GM15510 (cell line): Measurements from ENCODE around the gene TIMMDC1.

ENCODE experiments used
- POLR2A ChIP-seq: IDR thresholded peaks from 3 replicates; pipeline ENCODE4 v1.6.1; 2011; ENCODE audit warnings: borderline replicate concordance; ENCODE audit not compliant: insufficient read length; ENCODE audit errors: extremely low read depth

TIMMDC1 gene

DNA sequence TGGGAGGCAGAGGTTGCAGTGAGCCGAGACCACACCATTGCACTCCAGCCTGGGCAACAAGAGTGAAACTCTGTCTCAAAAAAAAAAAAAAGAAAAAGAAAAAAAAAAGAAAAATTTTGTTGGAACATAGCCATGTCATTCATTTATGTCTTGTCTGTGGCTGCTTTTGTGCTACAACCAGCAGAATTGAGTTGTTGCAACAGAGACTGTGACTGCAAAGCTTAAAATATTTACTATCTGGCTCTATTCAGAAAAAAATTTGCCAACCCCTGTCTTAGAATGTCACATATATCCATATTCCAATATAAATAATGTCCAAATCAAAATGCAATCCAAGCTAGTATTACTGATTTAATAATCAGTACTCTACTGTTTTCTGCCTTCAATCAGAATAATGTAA is 35.9 kb downstream of the TIMMDC1 start:
- no peak for TF ChIP-seq POLR2A

GRCh38 chr3:119536757-119537156 is 38.4 kb downstream of the TIMMDC1 start:
- TF ChIP-seq POLR2A = no peak

DNA sequence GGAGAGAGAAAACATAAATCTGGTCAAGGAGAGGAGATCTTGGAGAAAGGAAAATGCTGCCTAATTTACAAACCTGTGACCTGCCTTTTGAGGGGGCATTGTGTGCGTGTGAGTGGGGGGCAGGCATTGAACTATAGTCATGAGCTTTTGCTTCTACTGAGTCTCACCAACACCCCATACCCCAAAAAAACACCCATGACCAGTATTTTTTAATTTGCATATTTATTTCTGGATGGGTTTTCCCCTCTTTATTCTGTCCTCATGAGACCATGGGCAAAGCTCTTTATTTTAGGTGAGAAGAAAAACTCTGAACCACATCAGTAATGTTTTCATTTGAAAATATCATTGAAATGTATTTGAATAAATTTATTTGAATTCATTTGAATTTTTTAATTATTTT is 40.4 kb downstream of the TIMMDC1 start:
- TF ChIP-seq POLR2A = no peak

GRCh38 chr3:119541547-119541946 is 43.2 kb downstream of the TIMMDC1 start:
- no peak for TF ChIP-seq POLR2A

DNA sequence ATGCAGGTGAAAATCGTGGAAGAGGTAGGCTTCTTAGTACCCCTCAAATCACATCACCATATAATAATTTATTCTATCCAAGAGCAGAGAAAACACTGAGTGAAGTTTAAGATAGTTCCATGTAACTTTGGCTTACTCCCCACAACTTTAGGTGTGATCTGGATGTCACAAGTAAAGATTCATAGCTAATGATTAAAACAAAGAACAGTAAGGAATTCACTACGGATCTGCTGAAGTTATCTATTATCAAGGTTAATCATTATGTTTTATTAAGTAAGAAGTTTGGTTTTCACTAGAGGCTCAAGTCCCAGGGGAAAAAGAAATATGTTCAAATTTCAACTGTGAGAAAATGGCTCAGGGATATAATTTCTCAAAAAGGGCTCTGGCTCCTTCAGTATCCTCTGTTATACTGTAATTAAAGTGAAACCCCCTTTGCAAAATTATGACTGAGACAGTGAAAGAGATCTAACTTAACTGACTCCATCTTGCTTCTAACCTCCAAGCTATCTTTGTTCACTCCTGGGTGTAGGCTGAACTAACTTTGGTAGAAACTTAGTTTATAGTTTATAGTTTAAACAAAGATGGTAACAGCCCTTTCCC is 43.9 kb downstream of the TIMMDC1 start:
- TF ChIP-seq POLR2A = no peak

- no peak for TF ChIP-seq POLR2A
These were observed 44.8 kb downstream of the TIMMDC1 start for GRCh38 chr3:119543147-119543546.

- no peak for TF ChIP-seq POLR2A
These were observed 48.9 kb downstream of the TIMMDC1 start for GRCh38 chr3:119547227-119547626.

DNA sequence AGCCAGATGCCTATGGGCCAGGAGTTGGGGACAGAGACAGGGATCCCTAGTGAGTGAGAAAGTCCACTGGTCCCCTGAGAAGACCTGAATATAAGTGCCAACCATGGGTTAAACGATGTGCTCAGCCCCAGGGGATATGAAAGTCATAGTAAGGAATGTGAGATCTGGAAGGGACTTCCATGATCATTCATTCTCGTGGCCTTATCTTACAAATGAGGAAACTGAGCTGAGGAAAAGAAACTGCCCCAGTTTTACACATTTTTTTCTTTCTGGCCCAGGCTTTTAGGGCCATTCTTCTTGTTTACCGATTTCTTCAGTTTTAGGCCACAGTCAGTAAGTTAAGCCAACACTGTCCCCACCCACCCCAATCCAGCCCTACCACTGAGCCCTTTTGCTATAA is 50.0 kb downstream of the TIMMDC1 start:
- TF ChIP-seq POLR2A = no peak

GRCh38 chr3:119550192-119550910 is 52.0 kb downstream of the TIMMDC1 start:
- no peak for TF ChIP-seq POLR2A

- no peak for TF ChIP-seq POLR2A
These were observed 53.3 kb downstream of the TIMMDC1 start for GRCh38 chr3:119551598-119551997.

GRCh38 chr3:119553823-119554415 is 55.6 kb downstream of the TIMMDC1 start:
- no peak for TF ChIP-seq POLR2A

DNA sequence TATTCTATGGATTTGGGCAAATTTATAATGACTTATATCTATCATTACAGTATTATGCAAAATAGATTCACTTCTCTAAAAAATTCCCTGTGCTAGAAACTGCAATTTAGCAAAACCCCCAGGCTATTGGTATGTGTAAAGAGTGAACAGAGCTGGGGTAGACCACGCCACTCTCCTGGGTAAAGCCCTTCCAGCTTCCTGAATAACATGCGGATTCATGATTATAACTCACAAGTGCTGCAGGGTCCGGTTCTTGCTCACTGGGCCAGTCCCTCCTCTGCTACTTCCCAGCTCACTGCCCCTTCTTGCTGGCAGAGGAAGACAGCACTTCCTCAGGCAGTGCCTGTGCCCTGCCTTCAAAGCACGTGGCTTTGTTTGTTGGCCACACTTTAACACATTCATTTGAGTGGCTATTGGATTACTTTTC is 57.0 kb downstream of the TIMMDC1 start:
- no peak for TF ChIP-seq POLR2A

DNA sequence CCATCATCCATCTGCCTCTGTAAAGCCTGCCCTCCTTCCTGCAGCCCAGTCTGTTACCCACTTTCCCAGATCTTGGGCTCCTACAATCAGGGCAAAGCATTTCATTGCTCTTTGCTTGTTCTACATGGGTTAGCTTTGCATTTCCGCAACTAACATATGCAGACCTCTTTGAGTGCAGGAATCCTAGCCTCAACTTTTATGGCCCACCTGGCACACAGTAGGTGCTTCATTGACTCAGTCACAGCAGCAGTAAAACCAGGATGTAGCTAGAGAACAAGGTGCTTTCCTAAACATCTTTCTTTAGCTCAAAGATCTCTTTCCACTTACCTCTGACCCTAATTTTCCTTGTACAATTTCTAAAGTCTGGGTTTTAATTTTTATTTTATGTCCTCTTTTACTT is 57.6 kb downstream of the TIMMDC1 start:
- peak; percentile 1 for TF ChIP-seq POLR2A

GRCh38 chr3:119557192-119557876 is 59.0 kb downstream of the TIMMDC1 start:
- no peak for TF ChIP-seq POLR2A

- no peak for TF ChIP-seq POLR2A
These were observed 59.5 kb downstream of the TIMMDC1 start for GRCh38 chr3:119557877-119558269.

DNA sequence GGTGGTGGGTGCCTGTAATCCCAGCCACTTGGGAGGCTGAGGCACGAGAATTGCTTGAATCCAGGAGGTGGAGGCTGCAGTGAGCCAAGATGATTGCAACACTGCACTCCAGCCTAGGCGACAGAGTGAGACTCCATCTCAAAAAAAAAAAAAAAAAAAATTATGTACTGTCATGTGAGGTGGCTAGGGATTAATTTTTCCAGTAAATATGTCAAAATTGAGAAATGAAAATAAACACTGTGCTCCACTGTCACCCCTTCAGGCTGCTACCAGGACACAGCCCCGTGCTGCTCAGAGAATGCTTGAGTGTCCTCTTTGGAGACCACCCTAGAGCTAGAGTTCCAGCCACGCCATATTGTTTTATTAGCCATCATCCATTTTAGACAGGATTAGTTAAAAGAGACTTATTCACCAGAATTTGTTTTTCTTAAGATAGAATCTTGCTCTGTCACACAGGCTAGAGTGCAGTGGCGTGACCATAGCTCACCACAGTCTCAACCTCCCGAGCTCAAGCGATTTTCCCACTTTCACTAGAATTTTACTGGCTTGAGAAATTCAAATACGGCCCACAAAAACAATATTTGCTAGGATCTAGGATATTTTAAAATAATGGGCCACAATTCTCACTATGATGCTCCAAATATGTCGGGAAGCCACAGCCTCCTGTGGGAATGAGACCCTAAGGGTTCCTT is 60.4 kb downstream of the TIMMDC1 start:
- TF ChIP-seq POLR2A = no peak

GRCh38 chr3:119559441-119559963 is 61.2 kb downstream of the TIMMDC1 start, which contains the start of gene CD80:
Gene CD80, minus strand, starts transcription at chr3:119559614. Its CDS starts 1,886 bp downstream, at chr3:119557728.
- peak; percentile 31 for TF ChIP-seq POLR2A
